ENCODE measurements around the gene PDCD1LG2. TPM values are rescaled to one million over a fixed set of nuclear protein-coding genes. Genes with fewer than 3 reads are reported as not detected.
"Not testable (repeated sequence)": the region's sequence is repeated elsewhere in the genome, so short reads cannot be mapped to it uniquely, and the experiment has no call there.

PDCD1LG2 gene
- total RNA-seq, 1 donor from 2014 or later, result 0.73 TPM

DNA sequence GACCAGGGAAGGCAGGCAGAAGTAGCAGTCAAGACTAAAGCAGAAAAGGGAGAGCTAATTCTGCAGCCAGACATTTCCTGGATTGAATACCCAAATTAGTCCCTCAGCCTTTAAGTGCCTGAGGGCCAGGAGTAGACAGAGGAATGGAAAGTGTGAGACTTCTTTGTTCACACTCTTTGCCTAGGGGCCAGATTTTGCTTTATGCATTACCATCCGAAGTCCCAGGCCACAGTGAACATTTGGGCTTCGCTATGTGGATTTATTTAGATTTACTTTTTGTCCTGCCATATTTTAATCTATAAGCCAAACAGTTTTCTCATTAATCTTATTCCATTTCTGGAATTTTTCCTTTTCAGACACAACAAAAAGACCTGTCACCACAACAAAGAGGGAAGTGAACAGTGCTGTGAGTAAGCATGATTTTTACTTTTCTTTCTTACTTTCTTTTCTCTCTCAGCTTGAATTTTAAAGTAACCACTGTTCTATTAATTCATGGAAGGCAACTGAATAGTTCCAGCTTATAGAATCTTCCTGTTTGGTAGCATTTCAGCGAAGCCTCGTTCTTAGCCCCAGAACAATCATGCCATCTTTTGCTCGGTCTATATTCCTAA is 52.6 kb downstream of the PDCD1LG2 start:
- ATAC-seq (no peak), DNase-seq (ENCODE audit: low spot score) (no peak)

DNA sequence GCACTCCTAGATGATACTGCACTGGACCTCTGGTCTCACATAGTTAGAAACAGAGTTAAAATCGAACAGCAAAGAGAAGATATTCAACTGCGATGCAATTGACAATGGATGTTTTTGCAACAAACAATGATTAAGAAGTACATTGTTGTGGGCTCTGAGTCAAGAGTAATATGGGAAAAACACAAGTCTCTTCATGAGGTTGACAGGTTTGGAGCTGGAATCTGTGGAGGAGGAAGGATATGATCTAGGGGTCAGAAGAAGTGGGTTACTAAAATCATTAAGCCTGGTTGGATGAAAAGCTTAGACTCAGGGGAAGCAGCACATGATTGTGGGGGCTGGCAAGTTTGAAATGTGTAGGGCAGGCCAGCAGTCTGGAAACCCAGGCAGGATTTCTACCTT is 53.1 kb downstream of the PDCD1LG2 start:
- DNase-seq (ENCODE audit: low spot score) (no peak), ATAC-seq (no peak)

DNA sequence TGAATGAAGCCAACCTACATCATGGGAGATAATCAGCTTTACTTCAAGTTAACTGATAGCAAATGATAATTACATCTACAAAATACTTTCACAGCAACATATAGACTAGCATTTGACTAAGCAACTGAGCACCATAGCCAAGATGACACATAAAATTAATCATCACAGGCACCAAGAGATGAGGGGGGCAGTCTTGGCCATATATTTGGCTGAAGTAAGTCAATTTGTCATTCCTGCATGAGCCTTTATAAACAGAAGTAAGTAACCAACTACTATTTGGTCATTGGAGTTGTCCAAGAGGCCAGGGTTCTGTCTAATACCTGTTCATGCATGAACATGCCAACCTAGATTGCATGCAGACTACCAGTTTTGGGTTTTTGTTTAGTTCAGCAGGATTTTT is 53.6 kb downstream of the PDCD1LG2 start:
- DNase-seq (ENCODE audit: low spot score), result no peak
- no peak for ATAC-seq

DNA sequence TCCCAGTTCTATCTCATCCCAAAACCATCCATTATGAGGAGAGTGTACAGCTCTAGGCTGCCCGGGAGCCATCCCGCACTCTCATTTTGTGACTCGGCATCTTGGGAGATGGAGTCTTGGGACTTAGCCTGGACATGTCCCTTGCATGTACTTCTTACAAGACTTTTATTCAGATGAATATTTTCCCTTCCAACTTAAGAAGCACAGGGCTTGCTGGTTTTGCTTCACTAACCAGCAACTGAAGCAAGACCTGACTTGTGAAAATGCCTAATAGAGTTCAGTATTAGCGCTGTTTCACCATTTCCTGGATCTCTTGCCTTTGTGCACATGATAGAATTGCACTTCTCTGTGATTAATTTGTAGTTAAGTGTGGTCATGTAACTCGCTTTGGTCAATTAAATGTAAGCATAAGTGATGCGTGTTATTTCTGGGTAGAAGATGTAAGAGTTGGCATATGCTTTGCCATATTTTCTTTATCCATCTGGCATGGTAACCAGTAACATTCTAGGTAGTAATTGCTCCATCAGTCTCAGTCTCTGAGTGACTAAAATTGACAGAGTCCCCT is 55.8 kb downstream of the PDCD1LG2 start:
- no peak for DNase-seq (ENCODE audit: low spot score)
- no peak for ATAC-seq

DNA sequence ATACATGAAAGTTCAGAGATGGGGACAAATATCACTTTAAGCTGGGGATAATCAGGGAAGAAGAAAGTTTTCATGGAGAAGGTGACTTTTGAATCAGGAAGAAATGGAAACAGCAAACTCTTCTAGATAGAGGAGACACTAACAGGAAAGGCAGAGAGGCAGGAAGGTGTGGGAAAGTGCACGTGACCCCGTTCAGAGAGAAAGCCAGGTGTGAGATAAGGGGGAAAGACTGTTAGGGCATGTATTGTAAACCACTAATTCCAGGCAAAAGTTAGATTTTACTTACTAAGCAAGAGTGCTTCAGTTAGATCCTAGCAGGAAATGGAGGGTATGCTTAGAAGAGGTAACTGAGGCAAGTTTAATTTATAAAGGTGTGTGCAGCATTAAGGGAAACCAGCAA is 58.5 kb downstream of the PDCD1LG2 start:
- no peak for ATAC-seq
- DNase-seq (ENCODE audit: low spot score), result no peak

DNA sequence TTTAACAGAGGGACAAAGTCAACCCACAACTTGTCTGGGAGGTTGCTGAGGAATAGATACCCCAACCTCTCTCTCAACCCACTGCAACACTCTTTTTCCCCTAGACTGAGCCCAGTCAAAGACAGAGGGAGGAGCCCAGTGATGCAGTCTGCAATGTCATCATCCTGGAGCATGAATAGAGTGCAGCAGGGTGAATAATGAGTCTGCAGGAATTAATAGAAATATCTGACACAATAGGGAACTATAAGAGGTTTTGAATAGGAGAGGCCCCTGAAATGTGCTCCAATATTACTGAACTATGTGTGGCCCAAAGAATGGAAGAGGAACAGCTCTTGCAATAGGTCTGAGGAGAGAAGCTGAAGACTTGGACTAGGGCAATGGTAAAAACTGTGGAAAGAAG is 59.1 kb downstream of the PDCD1LG2 start:
- no peak for ATAC-seq
- no peak for DNase-seq (ENCODE audit: low spot score)

DNA sequence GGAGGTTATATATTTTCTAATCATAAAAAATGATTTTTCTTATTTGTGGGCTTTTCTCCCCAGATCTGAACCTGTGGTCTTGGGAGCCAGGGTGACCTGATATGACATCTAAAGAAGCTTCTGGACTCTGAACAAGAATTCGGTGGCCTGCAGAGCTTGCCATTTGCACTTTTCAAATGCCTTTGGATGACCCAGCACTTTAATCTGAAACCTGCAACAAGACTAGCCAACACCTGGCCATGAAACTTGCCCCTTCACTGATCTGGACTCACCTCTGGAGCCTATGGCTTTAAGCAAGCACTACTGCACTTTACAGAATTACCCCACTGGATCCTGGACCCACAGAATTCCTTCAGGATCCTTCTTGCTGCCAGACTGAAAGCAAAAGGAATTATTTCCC is 59.6 kb downstream of the PDCD1LG2 start:
- ATAC-seq, result no peak
- no peak for DNase-seq (ENCODE audit: low spot score)

DNA sequence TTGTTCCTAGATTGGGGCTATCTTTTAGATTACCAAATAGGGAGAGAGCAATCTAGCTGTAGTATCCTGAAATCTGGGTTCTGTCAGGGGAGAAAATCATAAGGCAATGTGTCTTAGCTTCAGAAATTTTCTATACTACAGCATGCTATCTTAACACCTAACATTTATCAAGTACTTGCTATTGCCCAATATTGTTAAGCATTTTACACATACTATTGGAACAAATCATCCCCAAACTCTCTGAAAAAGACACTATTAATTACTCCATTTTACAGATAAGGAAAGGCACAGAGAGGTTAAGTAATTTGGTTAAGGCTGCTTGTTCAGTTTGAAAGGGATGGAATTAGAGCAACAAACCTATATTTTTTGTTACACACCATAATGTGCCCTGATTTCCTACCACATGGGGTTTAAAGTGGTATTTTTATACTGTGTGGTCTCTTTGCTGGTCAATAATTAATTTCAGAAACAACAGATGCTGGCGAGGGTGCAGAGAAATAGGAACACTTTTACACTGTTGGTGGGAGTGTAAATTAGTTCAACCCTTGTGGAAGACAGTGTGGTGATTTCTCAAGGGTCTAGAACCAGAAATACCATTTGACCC is 61.4 kb downstream of the PDCD1LG2 start:
- no peak for ATAC-seq

DNA sequence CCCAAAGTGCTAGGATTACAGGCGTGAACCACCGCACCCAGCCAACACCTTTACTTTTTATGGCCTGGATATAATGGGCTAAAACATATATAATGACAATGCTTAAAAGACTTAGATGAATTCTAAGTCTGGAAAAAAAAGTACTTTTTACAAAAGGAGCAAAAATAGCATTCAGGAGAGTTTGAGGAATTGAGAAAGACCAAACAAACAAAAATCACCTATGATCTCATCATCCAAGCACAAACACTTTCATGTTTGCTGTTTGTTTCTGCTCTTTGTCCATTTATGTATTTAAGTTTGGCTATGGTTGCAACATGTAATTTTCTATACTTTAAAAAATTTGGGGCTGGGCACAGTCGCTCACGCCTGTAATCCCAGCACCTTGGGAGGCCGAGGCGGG is 63.8 kb downstream of the PDCD1LG2 start:
- ATAC-seq, result no peak
- DNase-seq (ENCODE audit: low spot score), result no peak

More for the DNA sequence above, 61.4 kb downstream of the PDCD1LG2 start:
- no peak for DNase-seq (ENCODE audit: low spot score)

DNA sequence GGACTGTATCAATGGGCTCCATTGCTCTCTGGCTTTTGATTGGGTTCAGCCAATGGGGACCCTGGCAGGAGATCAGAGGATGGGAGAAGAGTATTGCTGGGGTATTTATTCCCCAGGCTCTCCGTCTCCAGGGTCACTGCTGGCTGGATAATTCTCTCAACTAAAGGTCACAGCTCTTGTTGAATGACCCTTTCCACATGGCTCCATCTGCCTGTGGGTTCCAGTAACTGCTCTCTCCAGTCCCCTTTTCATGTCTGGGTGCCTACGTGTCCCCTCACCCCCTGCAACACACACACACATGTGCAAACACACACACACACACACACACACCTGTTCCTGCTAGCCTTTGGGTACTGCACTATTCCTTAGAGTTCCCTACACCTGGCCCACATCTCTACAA is 64.7 kb downstream of the PDCD1LG2 start:
- DNase-seq (ENCODE audit: low spot score) (no peak), ATAC-seq (no peak)

DNA sequence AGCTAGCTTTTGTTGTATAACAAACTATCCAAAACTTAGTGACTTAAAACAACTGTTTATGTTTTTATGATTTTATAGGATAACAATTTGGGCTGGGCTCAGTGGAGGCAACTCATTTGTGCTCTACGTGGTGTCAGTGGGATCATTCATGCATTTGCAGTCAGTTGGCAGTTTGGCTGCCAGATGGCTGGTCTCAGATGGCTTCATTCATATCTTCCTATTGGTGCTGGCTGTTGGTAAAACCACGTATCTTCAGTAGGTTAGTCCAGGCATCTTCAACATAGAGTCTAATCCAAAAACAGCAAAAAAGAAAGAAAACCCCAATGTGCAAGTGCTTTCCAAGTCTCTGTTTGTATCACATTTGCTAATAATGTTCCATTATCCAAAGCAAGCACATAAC is 66.9 kb downstream of the PDCD1LG2 start:
- no peak for ATAC-seq

DNA sequence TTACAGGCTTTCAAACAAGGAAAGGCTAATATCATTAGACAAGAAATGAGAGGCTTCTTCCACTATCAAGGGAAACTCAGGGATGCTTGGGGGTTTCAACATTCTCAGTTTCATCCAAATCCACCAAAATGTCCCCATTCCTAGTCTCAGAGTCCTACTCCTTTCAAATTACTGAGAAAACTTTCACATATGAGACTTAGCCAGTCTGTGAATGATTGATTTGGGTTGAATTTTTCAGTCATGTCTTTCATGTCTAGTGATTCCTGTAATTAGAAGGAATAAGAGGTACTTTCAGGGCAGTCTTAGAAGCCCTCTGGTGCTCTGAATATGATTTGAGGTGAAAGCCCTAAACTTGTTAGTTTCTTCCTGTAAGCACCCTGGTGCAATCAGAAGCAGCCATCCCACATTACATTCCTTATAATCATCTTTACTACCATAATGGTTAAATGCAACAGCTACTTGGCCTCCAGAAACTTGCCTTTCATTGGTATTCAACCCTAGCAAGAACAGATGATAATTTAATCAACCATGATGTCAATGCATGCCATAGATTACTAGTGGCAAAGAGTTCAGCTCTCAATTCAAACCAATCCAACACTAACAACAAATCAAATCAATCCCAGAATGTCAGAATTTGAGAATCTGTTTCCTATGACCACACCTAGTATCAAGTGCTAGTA is 67.8 kb downstream of the PDCD1LG2 start:
- ATAC-seq (no peak), DNase-seq (ENCODE audit: low spot score) (no peak)

More for the DNA sequence above, 66.9 kb downstream of the PDCD1LG2 start:
- DNase-seq (ENCODE audit: low spot score), result no peak

DNA sequence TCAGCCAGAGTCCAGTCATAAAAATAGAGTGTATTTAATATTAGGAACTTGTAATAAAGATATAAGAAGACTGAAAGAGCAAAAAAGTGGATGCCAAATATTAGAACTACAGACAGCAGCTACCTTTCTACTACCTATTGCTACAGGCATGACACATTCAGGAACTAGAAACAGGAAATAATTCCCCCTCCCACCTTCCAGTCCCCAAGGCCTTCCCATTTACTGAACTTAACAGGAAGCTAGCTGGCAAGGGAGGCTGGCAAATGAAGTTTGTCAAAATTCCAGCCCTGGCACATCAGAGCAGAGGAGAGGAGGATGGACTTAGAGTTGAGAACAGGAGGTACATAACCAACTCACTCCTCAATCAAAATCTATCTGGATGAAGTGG is 68.4 kb downstream of the PDCD1LG2 start:
- ATAC-seq (no peak), DNase-seq (ENCODE audit: low spot score) (no peak)

DNA sequence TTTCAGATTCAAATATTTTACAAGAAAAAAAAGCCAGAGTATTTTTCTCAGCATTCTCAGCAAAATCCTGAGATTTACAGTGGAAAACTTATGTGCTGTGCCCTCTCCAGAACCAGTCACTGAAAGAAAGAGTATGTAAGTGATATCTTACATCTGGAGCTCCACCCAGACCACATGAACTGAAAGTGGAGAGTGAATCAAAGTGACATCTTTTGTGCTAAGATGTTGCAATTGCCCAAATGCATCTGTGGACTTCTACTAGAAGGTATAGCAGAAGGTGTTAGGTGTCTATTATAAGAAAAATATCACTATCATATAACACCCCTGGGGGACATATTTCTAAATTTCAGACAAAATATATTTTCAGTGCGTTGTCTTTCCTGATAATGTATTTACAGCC is 69.5 kb downstream of the PDCD1LG2 start:
- no peak for ATAC-seq
- DNase-seq (ENCODE audit: low spot score), result no peak

DNA sequence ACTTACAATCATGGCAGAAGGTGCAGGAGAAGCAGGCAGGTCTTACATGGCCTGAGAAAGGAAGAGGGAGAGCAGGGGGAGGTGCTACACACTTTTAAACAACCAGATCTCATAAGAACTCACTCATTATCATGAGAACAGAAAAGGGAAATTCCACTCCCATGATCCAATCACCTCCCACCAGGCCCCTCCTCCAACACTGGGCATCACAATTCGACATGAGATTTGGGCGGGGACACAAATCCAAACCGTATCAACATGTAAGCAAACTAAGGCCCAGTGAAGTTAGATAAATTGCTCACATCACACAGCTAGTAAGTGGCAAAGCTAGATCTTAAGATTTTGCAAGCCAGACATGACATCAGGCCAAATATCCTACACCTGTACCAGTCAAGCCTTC is 70.3 kb downstream of the PDCD1LG2 start:
- ATAC-seq, result no peak
- DNase-seq (ENCODE audit: low spot score), result no peak

DNA sequence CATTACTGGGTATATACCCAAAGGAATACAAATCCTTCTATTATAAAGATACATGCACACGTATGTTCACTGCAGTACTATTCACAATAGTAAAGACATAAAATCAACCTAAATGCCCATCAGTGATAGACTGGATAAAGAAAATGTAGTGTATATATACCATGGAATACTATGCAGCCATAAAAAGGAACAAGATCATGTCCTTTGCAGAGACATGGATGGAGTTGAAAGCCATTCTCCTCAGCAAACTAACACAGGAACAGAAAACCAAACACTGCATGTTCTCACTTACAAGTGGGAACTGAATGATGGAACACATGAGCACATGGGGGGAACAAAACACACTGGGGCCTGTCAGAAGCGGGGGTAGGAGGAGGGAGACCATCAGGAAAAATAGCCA is 71.4 kb downstream of the PDCD1LG2 start:
- not testable (repeated sequence) for ATAC-seq; DNase-seq (ENCODE audit: low spot score)

DNA sequence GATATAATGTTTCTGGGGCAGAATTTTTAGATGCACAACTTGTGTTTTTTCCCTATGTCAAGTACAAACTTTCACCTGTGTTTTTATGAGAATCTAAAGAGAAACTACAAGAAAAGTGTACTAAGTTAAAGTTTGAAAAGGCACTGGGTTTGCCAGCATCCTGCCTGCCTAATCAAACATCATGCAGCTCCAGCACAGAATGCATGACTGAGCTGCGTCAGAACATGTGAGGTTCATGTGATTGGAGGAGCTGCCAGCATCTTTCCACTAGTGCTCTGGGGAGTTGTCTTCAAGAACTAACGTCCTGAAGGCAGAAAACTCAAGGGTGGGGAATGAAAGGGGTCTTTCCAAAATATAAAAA is 72.5 kb downstream of the PDCD1LG2 start:
- ATAC-seq, result peak; percentile 60
- DNase-seq (ENCODE audit: low spot score), result no peak

DNA sequence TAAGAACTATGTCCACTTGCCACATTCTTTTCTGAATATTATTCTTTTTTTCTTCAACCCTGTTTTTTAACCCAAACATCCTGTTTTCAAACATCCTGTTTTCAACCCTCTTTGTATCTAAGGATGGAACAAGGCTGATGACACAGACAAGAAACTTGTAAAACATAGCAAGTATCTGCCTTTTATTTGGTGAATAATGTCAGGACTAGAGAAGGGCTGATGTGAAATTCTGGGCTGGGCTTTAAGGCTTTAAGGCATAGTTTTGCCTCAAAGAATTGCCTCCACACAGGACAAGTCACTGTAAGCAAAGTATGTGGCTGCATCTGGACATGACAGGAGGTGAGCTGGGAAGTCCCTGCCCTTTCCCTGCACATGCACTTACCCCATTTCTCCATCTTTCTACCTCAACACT is 76.1 kb downstream of the PDCD1LG2 start:
- no peak for ATAC-seq
- DNase-seq (ENCODE audit: low spot score), result no peak

DNA sequence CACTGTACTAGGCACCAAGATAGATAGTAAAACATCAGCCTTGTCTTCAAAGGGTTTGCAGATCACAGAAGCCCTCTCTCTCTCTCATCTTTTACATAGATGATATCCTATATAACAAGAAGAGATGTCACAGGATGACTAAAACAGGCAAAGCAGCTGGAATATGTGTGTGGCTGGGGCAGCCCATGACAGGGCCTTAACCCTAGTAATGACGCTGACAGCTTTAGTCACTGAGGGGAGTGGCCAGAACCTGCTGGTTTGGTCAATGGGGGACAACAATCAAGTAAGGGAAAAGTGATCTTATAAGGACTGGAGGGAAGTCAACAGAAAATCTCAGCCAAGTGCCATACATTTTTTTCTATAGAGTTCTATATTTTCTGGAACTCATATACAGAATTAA is 76.7 kb downstream of the PDCD1LG2 start:
- DNase-seq (ENCODE audit: low spot score), result no peak
- ATAC-seq, result no peak

DNA sequence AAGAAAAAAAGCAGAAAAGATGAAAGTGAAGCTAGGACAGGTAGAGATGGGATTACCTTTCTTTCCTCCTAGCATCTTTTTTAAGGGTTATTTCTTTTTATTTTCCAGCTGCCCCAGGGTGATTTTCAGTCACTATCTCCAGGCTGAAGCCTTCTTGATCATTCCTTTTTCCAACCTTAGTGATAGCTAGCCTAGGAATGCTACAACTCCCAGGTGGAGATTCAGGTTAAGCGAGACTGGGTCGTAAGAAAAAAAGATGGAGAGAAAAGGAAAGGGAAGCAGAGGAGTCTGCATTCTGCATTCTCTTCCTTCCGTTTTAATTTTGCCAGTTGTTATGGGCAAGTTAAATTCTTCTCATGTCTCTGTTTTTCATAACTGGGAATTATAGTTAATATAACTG is 81.9 kb downstream of the PDCD1LG2 start:
- ATAC-seq, result no peak
- no peak for DNase-seq (ENCODE audit: low spot score)

DNA sequence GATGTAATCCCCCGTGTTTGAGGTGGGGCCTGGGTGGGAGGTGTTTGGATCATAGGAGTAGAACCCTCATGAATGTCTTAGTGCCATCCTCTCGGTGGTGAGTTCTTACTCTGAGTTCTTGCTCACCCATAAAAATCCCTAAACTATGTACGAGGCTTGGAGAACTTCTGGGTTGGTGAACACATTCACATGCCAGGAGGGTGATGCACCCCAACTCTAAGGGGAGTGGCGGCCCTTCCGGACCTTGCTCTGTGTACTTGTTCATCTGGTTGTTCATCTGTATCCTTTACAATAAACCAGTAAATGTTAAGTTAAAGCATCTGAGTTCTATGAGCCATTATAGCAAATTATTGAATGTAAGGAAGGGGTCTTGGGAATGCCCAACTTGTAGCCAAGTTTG is 82.6 kb downstream of the PDCD1LG2 start:
- ATAC-seq, result no peak
- no peak for DNase-seq (ENCODE audit: low spot score)

DNA sequence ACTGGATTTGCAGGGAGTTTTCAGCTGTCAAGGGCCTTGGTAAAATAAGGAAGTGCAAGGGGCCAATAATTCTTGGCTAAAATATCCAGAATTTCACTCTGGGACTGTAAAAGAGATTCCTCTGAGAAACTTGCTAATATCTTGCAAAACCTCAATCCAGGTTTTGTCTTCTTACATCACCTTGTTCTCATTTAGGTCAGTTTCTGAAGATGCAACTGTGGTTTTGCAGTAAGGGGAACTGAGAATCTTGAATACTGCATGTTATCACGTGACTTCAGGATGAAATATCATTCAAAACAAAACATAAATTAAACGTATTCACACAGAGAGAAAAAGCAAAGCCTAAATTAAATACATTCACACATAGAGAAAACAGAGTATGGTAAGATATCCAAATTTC is 83.6 kb downstream of the PDCD1LG2 start:
- ATAC-seq, result no peak
- DNase-seq (ENCODE audit: low spot score), result no peak

Data from left lobe of liver (tissue), 2 donors.